Right lobe of liver (tissue), 6 donors: ENCODE measurements around the gene PLXNA4. TPM values are rescaled to one million over a fixed set of nuclear protein-coding genes. Genes with fewer than 3 reads are reported as not detected.

Source experiments
- ATAC-seq, 4 donors: fragments of 200-7000 bp; cut with Tn5 transposase; one replicate each; pipeline ENCODE4 v1.9.1; 2020; ENCODE audit warnings: mild to moderate bottlenecking in 4 of 4, moderate library complexity in 4 of 4
- DNase-seq, 3 donors: peaks; one replicate each; pipeline ENCODE4 v3.0.0-alpha.2; 2020
- H3K27ac ChIP-seq, 3 donors: fragments of 200-600 bp; one replicate each; pipeline ENCODE4 v1.8.0; 2022
- H3K27me3 ChIP-seq, 2 donors: fragments of 200-600 bp; one replicate each; pipeline ENCODE4 v1.8.0; 2022
- H3K36me3 ChIP-seq, 4 donors: fragments of 200-600 bp; sonication (generic) in 1 of 4; one replicate each; pipeline versions ENCODE4 v1.5.1 to v1.8.0; 2017 to 2022; ENCODE audit warnings: control low read depth in 1 of 4
- H3K4me1 ChIP-seq, 4 donors: fragments of 200-600 bp; sonication (generic) in 1 of 4; one replicate each; pipeline versions ENCODE4 v1.5.1 to v1.8.0; 2017 to 2022; ENCODE audit warnings: control low read depth in 1 of 4
- H3K4me3 ChIP-seq, 3 donors: fragments of 200-600 bp; one replicate each; pipeline ENCODE4 v1.8.0; 2022
- H3K9me3 ChIP-seq, 4 donors: fragments of 200-600 bp; sonication (generic) in 1 of 4; one replicate each; pipeline versions ENCODE4 v1.5.1 to v1.8.0; 2017 to 2022; ENCODE audit warnings: control low read depth in 1 of 4
- POLR2A ChIP-seq: fragments of 450-650 bp; IDR thresholded peaks from one replicate; pipeline ENCODE4 v1.6.1; 2017; ENCODE audit warnings: antibody characterized with exemption, mild to moderate bottlenecking
- WGBS: methylation state at CpG from one replicate; pipeline ENCODE4 v1.1.6; 2018; ENCODE audit warnings: low coverage, low lambda C conversion rate; ENCODE audit not compliant: insufficient coverage; ENCODE audit errors: missing lambda C conversion rate; 5-methylcytosine and 5-hydroxymethylcytosine counted together
- intact Hi-C, 2 donors: fragments of 100-400 bp; cut with DNase I; formaldehyde crosslinking; loops; one replicate each; pipeline versions ENCODE4 v1.11.2 to v1.14.1; 2022
- total RNA-seq, 6 experiments: library from RNA; depleted of rRNA in 2 of 6; stranded (reverse); fragments of >200 nt in 2 of 6; fragmentation: NEBNext Ultra II Directional in 3 of 6; extraction: Animal tissue kit (Norgen Biotek cat#: 25700) in 3 of 6; gene quantifications; one replicate each; pipeline versions ENCODE4 v1.1.0 to v1.2.4, GENCODE V29; 2016 to 2023
- TF ChIP-seq, protein P1 (sequence below), 4 donors: fragments of 200-600 bp in 3 of 4; fragments of 450-650 bp in 1 of 4; IDR thresholded peaks; one replicate each; pipeline versions ENCODE4 v1.5.1 to v1.8.0; 2016 to 2022; ENCODE audit warnings: antibody characterized with exemption in 4 of 4, mild to moderate bottlenecking in 2 of 4
- donor health status: DM: no; HTN: yes; CAD: no.
- donor health status: DM: no; HTN: no; CAD: no.
- donor health status: DM: no; HTN: no; CAD: no.
- donor health status: DM: no; HTN: yes; CAD: no.
- donor health status: DM: no; HTN: yes; CAD: no.

The PLXNA4 gene
- total RNA-seq, 6 experiments from 2014 or later, result 0.17 to 0.90 (median 0.30) TPM

DNA sequence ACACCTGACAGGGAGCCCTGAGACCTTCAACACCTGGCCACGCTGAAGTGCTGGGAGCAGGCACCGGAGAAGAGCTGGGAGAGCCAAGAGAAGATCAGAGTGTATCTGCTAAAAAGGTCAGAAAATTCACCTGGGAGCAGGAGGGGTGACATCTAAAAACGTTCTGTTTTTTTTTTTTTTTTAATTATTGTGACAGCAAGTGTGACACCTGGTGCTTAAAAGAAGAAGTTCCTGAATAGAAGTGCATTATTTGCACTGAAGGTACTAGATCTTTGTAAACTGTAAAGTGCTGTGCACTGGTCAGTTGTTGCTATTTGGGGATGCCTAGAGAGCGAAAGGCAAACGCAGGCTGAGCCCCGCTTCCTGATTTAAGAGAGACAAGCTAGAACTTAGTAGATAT is 422.0 kb downstream of the PLXNA4 start:
- Histone ChIP-seq H3K27ac (no peak overlapping the region), H3K27me3 (no peaks in the 10 kb centered on the region), H3K36me3 (no peaks in the 10 kb centered on the region), H3K4me1 (no peaks in the 10 kb centered on the region), H3K4me3 (no peak overlapping the region), H3K9me3 (no peaks in the 10 kb centered on the region)
- TF ChIP-seq, protein P1, sequence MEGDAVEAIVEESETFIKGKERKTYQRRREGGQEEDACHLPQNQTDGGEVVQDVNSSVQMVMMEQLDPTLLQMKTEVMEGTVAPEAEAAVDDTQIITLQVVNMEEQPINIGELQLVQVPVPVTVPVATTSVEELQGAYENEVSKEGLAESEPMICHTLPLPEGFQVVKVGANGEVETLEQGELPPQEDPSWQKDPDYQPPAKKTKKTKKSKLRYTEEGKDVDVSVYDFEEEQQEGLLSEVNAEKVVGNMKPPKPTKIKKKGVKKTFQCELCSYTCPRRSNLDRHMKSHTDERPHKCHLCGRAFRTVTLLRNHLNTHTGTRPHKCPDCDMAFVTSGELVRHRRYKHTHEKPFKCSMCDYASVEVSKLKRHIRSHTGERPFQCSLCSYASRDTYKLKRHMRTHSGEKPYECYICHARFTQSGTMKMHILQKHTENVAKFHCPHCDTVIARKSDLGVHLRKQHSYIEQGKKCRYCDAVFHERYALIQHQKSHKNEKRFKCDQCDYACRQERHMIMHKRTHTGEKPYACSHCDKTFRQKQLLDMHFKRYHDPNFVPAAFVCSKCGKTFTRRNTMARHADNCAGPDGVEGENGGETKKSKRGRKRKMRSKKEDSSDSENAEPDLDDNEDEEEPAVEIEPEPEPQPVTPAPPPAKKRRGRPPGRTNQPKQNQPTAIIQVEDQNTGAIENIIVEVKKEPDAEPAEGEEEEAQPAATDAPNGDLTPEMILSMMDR (IDR thresholded peaks at IDR 0.05), result peak in 2 of 4 donors; percentile 6 to 7
- no peak for TF ChIP-seq POLR2A
- ATAC-seq, result no peak
- no peak for DNase-seq
- 40% methylated on average over 5 of the region's 6 CpGs for WGBS
- intact Hi-C loops, result no loop called here

- ATAC-seq (no peak), DNase-seq (no peak)
- TF ChIP-seq POLR2A, result no peak
- TF ChIP-seq, protein P1 (IDR thresholded peaks at IDR 0.05), result no peak
- H3K27me3 ChIP-seq, result no peaks in the 10 kb centered on the region
- no peak overlapping the region for H3K4me3 ChIP-seq
- H3K36me3 ChIP-seq, result no peaks in the 10 kb centered on the region
- no peak overlapping the region for H3K27ac ChIP-seq
- no peaks in the 10 kb centered on the region for H3K9me3 ChIP-seq
- no peaks in the 10 kb centered on the region for H3K4me1 ChIP-seq
- WGBS, result 67% methylated on average over 4 of the region's 7 CpGs
- intact Hi-C loops, result no loop called here
Measured at GRCh38 chr7:132152131-132152889, 424.0 kb downstream of the PLXNA4 start.

DNA sequence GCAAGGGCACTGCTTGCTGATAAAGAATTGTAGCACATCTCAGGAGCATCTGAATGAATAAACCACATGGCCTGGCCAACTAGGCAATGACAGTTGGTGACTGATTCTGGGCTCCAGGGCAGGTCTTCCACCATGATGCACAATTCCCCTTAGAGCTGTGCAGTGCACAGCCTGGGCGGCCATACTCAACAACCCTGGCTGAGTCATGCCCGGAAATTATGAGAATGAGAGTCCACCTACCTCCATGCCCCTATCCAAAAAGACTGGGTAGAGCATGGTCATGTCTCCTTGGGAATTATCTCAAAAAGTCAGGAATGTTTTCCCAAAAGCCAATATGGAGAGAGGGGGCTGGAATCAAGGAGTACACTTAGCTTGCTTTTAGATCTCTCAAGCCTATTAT is 425.6 kb downstream of the PLXNA4 start:
- H3K4me1 ChIP-seq, result no peaks in the 10 kb centered on the region
- no peaks in the 10 kb centered on the region for H3K27me3 ChIP-seq
- no peaks in the 10 kb centered on the region for H3K9me3 ChIP-seq
- no peaks in the 10 kb centered on the region for H3K36me3 ChIP-seq
- TF ChIP-seq POLR2A, result no peak
- TF ChIP-seq, protein P1 (IDR thresholded peaks at IDR 0.05), result no peak
- intact Hi-C loops, result no loop called here
- ATAC-seq (no peak), DNase-seq (no peak)
- H3K4me3 ChIP-seq, result no peak overlapping the region
- 83% methylated on average over 1 of the region's 2 CpGs for WGBS
- H3K27ac ChIP-seq, result no peak overlapping the region

DNA sequence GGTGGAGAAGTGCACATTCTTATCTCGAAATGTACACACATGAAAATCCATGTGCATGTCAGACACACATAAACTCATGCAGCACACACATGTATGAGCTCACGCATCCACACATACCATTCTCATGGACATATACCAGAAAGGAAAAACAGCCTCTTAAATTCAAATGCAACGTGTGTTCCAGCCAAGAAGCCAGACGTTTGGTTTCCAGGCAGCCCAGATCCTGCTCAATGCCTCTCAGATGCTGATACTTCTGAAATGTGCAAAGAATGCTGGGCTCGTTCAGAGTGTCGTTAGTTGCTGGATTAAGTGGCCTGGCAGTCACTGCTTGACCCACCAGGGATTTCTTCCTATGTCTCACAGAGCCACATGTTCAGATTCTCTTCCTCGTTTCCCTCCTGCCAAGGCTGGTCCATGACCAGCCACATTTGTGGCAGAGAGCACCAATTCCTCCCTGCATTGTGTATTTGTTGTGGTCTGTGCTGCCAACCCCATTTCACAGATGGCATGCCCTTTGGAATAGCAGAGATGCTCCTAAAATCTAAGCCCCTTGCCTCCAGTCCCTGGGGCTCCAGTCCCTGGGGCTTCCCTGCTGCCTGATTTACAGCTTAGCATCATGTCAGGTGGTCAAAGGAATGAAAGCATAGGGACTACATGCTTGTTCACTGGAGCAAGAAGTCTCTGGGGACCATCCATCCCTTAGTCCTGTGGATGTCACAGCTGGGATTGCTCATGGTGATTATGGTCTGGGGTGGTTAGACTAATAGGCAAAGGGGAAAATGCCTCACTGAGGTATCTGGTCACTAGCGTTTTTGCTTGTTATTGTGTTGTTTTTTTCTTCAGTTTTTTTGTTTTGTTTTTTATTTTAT is 426.6 kb downstream of the PLXNA4 start:
- DNase-seq (no peak), ATAC-seq (no peak)
- no peaks in the 10 kb centered on the region for H3K4me1 ChIP-seq
- no peaks in the 10 kb centered on the region for H3K36me3 ChIP-seq
- no peak overlapping the region for H3K27ac ChIP-seq
- no peak overlapping the region for H3K4me3 ChIP-seq
- intact Hi-C loops, result no loop called here
- H3K9me3 ChIP-seq, result no peaks in the 10 kb centered on the region
- no peak for TF ChIP-seq POLR2A
- TF ChIP-seq, protein P1 (IDR thresholded peaks at IDR 0.05), result no peak
- no peaks in the 10 kb centered on the region for H3K27me3 ChIP-seq
- 58% methylated on average over 8 of the region's 8 CpGs for WGBS
